Hepatocyte (in vitro differentiated cells): ENCODE data around the gene SART1. TPM values are rescaled to one million over a fixed set of nuclear protein-coding genes. Genes with fewer than 3 reads are reported as not detected.

ENCODE experiments used
- DNase-seq: peaks from one replicate; pipeline ENCODE4 v3.0.0-alpha.2; 2016; ENCODE audit warnings: low spot score
- H2AFZ ChIP-seq: fragments of 200-600 bp; sonication (generic); 2 replicates; pipeline ENCODE4 v1.6.0; 2016; ENCODE audit warnings: antibody characterized with exemption, mild to moderate bottlenecking
- H3K27ac ChIP-seq: fragments of 200-600 bp; sonication (generic); 2 replicates; pipeline ENCODE4 v1.5.1; 2016; ENCODE audit warnings: mild to moderate bottlenecking
- H3K27me3 ChIP-seq: fragments of 200-600 bp; sonication (generic); 2 replicates; pipeline ENCODE4 v1.6.1; 2016
- H3K36me3 ChIP-seq: fragments of 200-600 bp; sonication (generic); replicated peaks from 2 replicates; pipeline ENCODE4 v1.5.1; 2016; ENCODE audit warnings: low read depth; ENCODE audit not compliant: insufficient read depth
- H3K4me1 ChIP-seq: fragments of 200-600 bp; sonication (generic); 2 replicates; pipeline ENCODE4 v1.5.1; 2016; ENCODE audit warnings: mild to moderate bottlenecking, moderate library complexity; ENCODE audit not compliant: insufficient read depth
- H3K4me2 ChIP-seq: fragments of 200-600 bp; sonication (generic); 2 replicates; pipeline ENCODE4 v1.6.0; 2016
- H3K4me3 ChIP-seq: fragments of 200-600 bp; sonication (generic); 2 replicates; pipeline ENCODE4 v1.5.1; 2016; ENCODE audit warnings: mild to moderate bottlenecking
- H3K79me2 ChIP-seq: fragments of 200-600 bp; sonication (generic); 2 replicates; pipeline ENCODE4 v1.6.0; 2017; ENCODE audit warnings: mild to moderate bottlenecking
- H3K9me2 ChIP-seq: fragments of 200-600 bp; sonication (generic); replicated peaks from 2 replicates; pipeline ENCODE4 v1.6.0; 2017; ENCODE audit warnings: mild to moderate bottlenecking; ENCODE audit not compliant: insufficient read depth
- H3K9me3 ChIP-seq: fragments of 200-600 bp; sonication (generic); 2 replicates; pipeline ENCODE4 v1.5.1; 2016; ENCODE audit warnings: low read depth, mild to moderate bottlenecking
- H4K20me1 ChIP-seq: fragments of 200-600 bp; sonication (generic); 2 replicates; pipeline ENCODE4 v1.6.0; 2016; ENCODE audit warnings: mild to moderate bottlenecking; ENCODE audit not compliant: insufficient read depth, poor library complexity, severe bottlenecking
- EZH2 ChIP-seq: fragments of 200-600 bp; sonication (generic); IDR thresholded peaks from 2 replicates; pipeline ENCODE4 v1.6.1; 2016; ENCODE audit warnings: antibody characterized with exemption, mild to moderate bottlenecking, borderline replicate concordance
- EZH2phosphoT487 ChIP-seq: fragments of 200-600 bp; sonication (generic); IDR thresholded peaks from one replicate; pipeline ENCODE4 v1.6.1; 2018; ENCODE audit warnings: antibody characterized with exemption, mild to moderate bottlenecking, low read depth, moderate library complexity; ENCODE audit not compliant: unreplicated experiment, severe bottlenecking
- WGBS: methylation state at CpG from one replicate; pipeline ENCODE4 v1.1.6; 2016; ENCODE audit warnings: low lambda C conversion rate; ENCODE audit errors: missing lambda C conversion rate; 5-methylcytosine and 5-hydroxymethylcytosine counted together
- polyA plus RNA-seq: library from polyadenylated mRNA; unstranded; fragments of >200 nt; fragmentation: Nextera tagmentation; extraction: Ambion mirVana; gene quantifications from 2 replicates; pipeline ENCODE4 v1.2.1, GENCODE V29; 2016
- total RNA-seq: library from RNA; depleted of rRNA; stranded (reverse); fragments of >200 nt; gene quantifications from 2 replicates; pipeline ENCODE4 v1.2.3, GENCODE V29; 2014
- TF ChIP-seq, protein P1 (sequence below): fragments of 200-600 bp; sonication (generic); IDR thresholded peaks from 2 replicates; pipeline ENCODE4 v1.5.1; 2016; ENCODE audit warnings: antibody characterized with exemption, mild to moderate bottlenecking; ENCODE audit not compliant: poor library complexity

Gene SART1
- total and polyA plus RNA-seq, 2 experiments from 2014 or later, result 32.5 to 34.1 TPM

DNA sequence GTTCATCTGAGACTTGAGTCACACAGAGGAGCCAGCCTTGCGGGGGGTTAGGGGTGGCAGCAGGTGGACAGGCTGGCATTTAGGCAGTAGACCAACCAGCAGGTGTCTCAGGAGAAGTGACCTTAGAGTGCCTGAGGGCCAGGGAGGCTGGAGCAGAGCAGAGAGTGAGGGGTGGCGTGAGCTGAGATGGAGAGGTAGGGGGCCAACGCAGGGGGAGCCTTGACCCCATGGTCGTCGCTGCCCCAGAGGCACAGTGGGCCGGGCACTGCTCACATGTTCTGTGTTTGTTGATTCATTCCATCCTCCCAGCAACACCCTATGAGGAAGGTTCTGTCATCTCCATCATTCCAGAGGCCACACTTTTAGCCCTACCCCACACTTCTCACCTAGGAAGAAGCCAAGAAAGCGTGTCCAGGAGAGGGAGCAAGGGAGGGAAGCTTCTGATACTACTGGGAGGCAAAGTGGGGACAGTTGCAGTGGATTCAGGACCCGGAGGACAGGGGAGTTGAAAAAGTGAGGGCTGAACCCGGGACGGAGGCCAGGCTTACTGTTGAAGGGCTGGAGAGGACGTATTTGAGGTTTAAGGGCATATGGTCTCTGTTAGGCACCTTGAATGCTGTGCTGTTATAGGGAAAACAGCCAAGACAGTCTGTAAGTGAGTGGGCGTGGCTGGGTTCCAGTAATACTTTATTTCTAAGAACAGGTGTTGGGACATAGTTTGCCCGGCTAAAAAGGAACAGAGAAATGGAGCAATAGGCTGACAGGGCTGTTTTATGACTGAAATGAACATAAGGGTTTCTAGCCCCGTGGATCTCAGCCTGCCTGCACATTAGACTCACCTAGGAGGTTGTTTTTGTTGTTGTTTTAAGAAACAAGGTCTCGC, 7.3 kb downstream of the SART1 start:
- H3K9me2 ChIP-seq, result no peaks in the 10 kb centered on the region
- no peak for DNase-seq

DNA sequence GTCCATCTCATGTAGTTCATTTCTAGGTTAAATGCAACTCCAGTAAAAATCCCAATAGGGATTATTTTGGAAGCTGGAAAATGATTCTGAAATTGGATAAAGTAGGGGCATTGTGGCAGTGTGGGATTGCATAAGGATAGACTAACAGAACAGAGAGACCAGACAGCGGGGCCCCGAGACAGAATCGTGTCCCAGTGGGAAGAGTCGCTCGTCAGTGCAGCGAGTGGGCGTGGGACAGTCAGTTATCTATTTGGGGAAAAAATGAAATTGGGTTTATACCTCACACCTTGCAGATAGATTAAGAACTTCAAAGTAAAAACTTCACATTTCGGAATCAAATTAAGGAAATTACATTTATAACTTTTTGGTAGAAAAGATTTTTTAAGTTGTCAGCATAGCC, 10.6 kb downstream of the SART1 start:
- Histone ChIP-seq H3K4me2 (no peak overlapping the region), H4K20me1 (no peaks in the 10 kb centered on the region), H3K9me3 (no peaks in the 10 kb centered on the region), H3K9me2 (no peaks in the 10 kb centered on the region), H3K36me3 (no peaks in the 10 kb centered on the region), H3K27ac (no peak overlapping the region), H2AFZ (no peak overlapping the region), H3K4me3 (no peak overlapping the region), H3K79me2 (no peaks in the 10 kb centered on the region), H3K4me1 (no peaks in the 10 kb centered on the region), H3K27me3 (no peaks in the 10 kb centered on the region)
- TF ChIP-seq EZH2 (no peak), EZH2phosphoT487 (no peak)
- TF ChIP-seq, protein P1, sequence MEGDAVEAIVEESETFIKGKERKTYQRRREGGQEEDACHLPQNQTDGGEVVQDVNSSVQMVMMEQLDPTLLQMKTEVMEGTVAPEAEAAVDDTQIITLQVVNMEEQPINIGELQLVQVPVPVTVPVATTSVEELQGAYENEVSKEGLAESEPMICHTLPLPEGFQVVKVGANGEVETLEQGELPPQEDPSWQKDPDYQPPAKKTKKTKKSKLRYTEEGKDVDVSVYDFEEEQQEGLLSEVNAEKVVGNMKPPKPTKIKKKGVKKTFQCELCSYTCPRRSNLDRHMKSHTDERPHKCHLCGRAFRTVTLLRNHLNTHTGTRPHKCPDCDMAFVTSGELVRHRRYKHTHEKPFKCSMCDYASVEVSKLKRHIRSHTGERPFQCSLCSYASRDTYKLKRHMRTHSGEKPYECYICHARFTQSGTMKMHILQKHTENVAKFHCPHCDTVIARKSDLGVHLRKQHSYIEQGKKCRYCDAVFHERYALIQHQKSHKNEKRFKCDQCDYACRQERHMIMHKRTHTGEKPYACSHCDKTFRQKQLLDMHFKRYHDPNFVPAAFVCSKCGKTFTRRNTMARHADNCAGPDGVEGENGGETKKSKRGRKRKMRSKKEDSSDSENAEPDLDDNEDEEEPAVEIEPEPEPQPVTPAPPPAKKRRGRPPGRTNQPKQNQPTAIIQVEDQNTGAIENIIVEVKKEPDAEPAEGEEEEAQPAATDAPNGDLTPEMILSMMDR, result no peak
- WGBS, result 97% methylated on average over 8 of the region's 8 CpGs
- no peak for DNase-seq

More for the DNA sequence above, 7.3 kb downstream of the SART1 start:
- Histone ChIP-seq H3K27me3 (no peaks in the 10 kb centered on the region), H3K36me3 (no peaks in the 10 kb centered on the region), H3K4me3 (no peak overlapping the region), H3K4me1 (no peaks in the 10 kb centered on the region), H2AFZ (no peak overlapping the region), H3K27ac (no peak overlapping the region), H3K9me3 (no peaks in the 10 kb centered on the region), H4K20me1 (no peaks in the 10 kb centered on the region), H3K4me2 (no peak overlapping the region), H3K79me2 (peaks cover 5% of the 10 kb centered on the region)
- WGBS, result 92% methylated on average over 14 of the region's 15 CpGs
- no peak for TF ChIP-seq EZH2phosphoT487
- TF ChIP-seq, protein P1, result no peak
- no peak for TF ChIP-seq EZH2

DNA sequence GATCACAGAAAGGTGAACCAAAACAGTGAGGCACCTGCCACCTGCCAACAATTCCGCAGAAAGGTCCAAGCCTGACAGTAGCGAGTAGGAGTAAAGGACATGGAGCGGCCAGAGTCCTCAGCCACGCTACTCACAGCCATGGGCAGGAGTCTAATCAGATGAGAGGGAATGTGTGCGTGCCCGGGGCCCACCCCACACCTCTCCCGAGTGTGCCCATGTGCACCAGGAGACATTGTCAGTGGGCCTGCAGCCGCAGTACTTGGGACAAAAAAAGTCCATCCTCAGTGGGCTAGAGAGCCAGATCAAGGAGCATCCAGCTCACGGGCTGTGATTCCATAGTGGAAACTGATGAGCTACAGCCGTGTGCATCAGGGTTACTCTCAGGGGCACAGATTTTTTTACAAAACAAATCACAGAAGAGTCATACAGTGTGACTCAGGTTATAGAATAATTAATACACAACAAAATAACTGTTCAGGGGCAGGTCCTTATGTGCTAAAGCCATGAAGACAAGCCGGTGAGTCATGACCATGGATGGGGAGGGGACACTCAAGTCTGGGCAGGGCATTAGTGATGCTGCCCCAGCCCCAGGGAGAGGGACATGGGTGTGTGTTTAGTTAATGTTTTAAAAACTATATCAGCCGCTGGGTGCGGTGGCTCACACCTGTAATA, 12.0 kb downstream of the SART1 start:
- Histone ChIP-seq H3K4me2 (no peak overlapping the region), H2AFZ (no peak overlapping the region), H3K79me2 (no peaks in the 10 kb centered on the region), H3K36me3 (no peaks in the 10 kb centered on the region), H3K9me2 (no peaks in the 10 kb centered on the region), H3K27me3 (no peaks in the 10 kb centered on the region), H3K9me3 (no peaks in the 10 kb centered on the region), H4K20me1 (no peaks in the 10 kb centered on the region), H3K4me3 (no peak overlapping the region), H3K27ac (no peak overlapping the region), H3K4me1 (no peaks in the 10 kb centered on the region)
- TF ChIP-seq EZH2phosphoT487, result no peak
- TF ChIP-seq EZH2, result no peak
- TF ChIP-seq, protein P1, result no peak
- 97% methylated on average over 13 of the region's 13 CpGs for WGBS
- no peak for DNase-seq
